Neural cell (in vitro differentiated cells): Measurements from ENCODE around the gene TXLNA. TPM values are rescaled to one million over a fixed set of nuclear protein-coding genes. Genes with fewer than 3 reads are reported as not detected.

Source experiments
- H2AFZ ChIP-seq: fragments of 200-600, 300-800 bp; sonication (generic), shearing (Covaris generic); 2 replicates; pipeline ENCODE4 v1.6.0; 2014; ENCODE audit warnings: low read depth, mild to moderate bottlenecking, antibody characterized with exemption, low read length, moderate library complexity
- H3F3A ChIP-seq: fragments of 200-600 bp; shearing (Covaris generic); 2 replicates; pipeline ENCODE4 v1.6.1; 2016; ENCODE audit warnings: mild to moderate bottlenecking, moderate library complexity, mixed read lengths, antibody characterized with exemption, low read length; ENCODE audit not compliant: insufficient read depth, poor library complexity, severe bottlenecking
- H3K27ac ChIP-seq: fragments of 200-600, 300-800 bp; sonication (generic), shearing (Covaris generic); 2 replicates; pipeline ENCODE4 v1.5.1; 2014; ENCODE audit warnings: mild to moderate bottlenecking, low read length, moderate library complexity
- H3K27me3 ChIP-seq: fragments of 300-800, 200-600 bp; sonication (generic), shearing (Covaris generic); 2 replicates; pipeline ENCODE4 v1.6.0; 2014; ENCODE audit warnings: mild to moderate bottlenecking, low read depth, low read length, moderate library complexity; ENCODE audit not compliant: insufficient read depth
- H3K36me3 ChIP-seq: fragments of 300-800, 200-600 bp; sonication (generic), shearing (Covaris generic); 2 replicates; pipeline ENCODE4 v1.5.1; 2014; ENCODE audit warnings: mild to moderate bottlenecking, antibody characterized with exemption, low read length, moderate library complexity; ENCODE audit not compliant: insufficient read depth
- H3K4me2 ChIP-seq: fragments of 300-800, 200-600 bp; sonication (generic), shearing (Covaris generic); 2 replicates; pipeline ENCODE4 v1.6.0; 2014; ENCODE audit warnings: mild to moderate bottlenecking, low read length
- H3K4me3 ChIP-seq: fragments of 300-800, 200-600 bp; sonication (generic), shearing (Covaris generic); 2 replicates; pipeline ENCODE4 v1.5.1; 2014; ENCODE audit warnings: mild to moderate bottlenecking, low read length, moderate library complexity
- H3K79me2 ChIP-seq: fragments of 200-600 bp; shearing (Covaris generic); replicated peaks from 2 replicates; pipeline ENCODE4 v1.6.0; 2014; ENCODE audit warnings: mild to moderate bottlenecking, low read length, moderate library complexity; ENCODE audit not compliant: insufficient read depth
- H3K9ac ChIP-seq: fragments of 300-800, 200-600 bp; sonication (generic), shearing (Covaris generic); 2 replicates; pipeline ENCODE4 v1.6.1; 2016; ENCODE audit warnings: mild to moderate bottlenecking, low read length, mixed read lengths
- H3K9me2 ChIP-seq: fragments of 200-600 bp; shearing (Covaris generic); 2 replicates; pipeline ENCODE4 v1.6.1; 2016; ENCODE audit warnings: mild to moderate bottlenecking, low read length, mixed read lengths; ENCODE audit not compliant: insufficient read depth
- H3K9me3 ChIP-seq: fragments of 200-600, 300-800 bp; sonication (generic), shearing (Covaris generic); 2 replicates; pipeline ENCODE4 v1.6.1; 2016; ENCODE audit warnings: mild to moderate bottlenecking, mixed run types, low read length, moderate library complexity, mixed read lengths
- H4K20me1 ChIP-seq: fragments of 200-600 bp; shearing (Covaris generic); 2 replicates; pipeline ENCODE4 v1.6.1; 2016; ENCODE audit warnings: mild to moderate bottlenecking, mixed run types; ENCODE audit not compliant: insufficient read depth
- CTCF ChIP-seq: fragments of 450-650 bp; IDR thresholded peaks from 2 replicates; pipeline ENCODE4 v1.5.1; 2014; ENCODE audit warnings: antibody characterized with exemption, mild to moderate bottlenecking, moderate library complexity; ENCODE audit not compliant: poor library complexity, severe bottlenecking
- EP300 ChIP-seq: fragments of 450-650 bp; conservative IDR thresholded peaks from 2 replicates; pipeline ENCODE4 v1.6.1; 2014; ENCODE audit warnings: antibody characterized with exemption, mild to moderate bottlenecking, moderate library complexity; ENCODE audit not compliant: poor library complexity, severe bottlenecking
- EZH2 ChIP-seq: fragments of 200-600, 300-800 bp; shearing (Covaris generic), sonication (generic); IDR thresholded peaks from 2 replicates; pipeline ENCODE4 v1.6.1; 2014; ENCODE audit warnings: antibody characterized with exemption, low read length, borderline replicate concordance, mild to moderate bottlenecking; ENCODE audit not compliant: insufficient read depth, poor library complexity, severe bottlenecking
- MXI1 ChIP-seq: fragments of 450-650 bp; conservative IDR thresholded peaks from 2 replicates; pipeline ENCODE4 v1.6.1; 2014; ENCODE audit warnings: antibody characterized with exemption, mild to moderate bottlenecking; ENCODE audit not compliant: poor library complexity, severe bottlenecking
- POLR2AphosphoS5 ChIP-seq: IDR thresholded peaks from 2 replicates; pipeline ENCODE4 v1.6.1; 2012
- RAD21 ChIP-seq: fragments of 450-650 bp; conservative IDR thresholded peaks from 2 replicates; pipeline ENCODE4 v1.6.1; 2014; ENCODE audit warnings: antibody characterized with exemption, mild to moderate bottlenecking, moderate library complexity
- REST ChIP-seq: IDR thresholded peaks from 2 replicates; pipeline ENCODE4 v1.6.1; 2012; ENCODE audit warnings: borderline replicate concordance
- SMC3 ChIP-seq: fragments of 450-650 bp; conservative IDR thresholded peaks from 2 replicates; pipeline ENCODE4 v1.6.1; 2014; ENCODE audit warnings: antibody characterized with exemption, mild to moderate bottlenecking, moderate library complexity; ENCODE audit not compliant: poor library complexity
- TAF1 ChIP-seq: IDR thresholded peaks from 2 replicates; pipeline ENCODE4 v1.6.1; 2012; ENCODE audit warnings: low read depth
- polyA plus RNA-seq: library from polyadenylated mRNA; depleted of rRNA; stranded (reverse); fragments of >200 nt; gene quantifications from 2 replicates; pipeline ENCODE4 v1.2.3, GENCODE V29; 2014

TXLNA gene
- polyA plus RNA-seq, 1 donor from 2014 or later = 34.5 TPM

GRCh38 chr1:32197074-32197473 is 17.6 kb downstream of the TXLNA start:
- TF ChIP-seq EZH2 = no peak
- no peaks in the 10 kb centered on the region for H3F3A ChIP-seq
- H4K20me1 ChIP-seq = no peaks in the 10 kb centered on the region
- no peaks in the 10 kb centered on the region for H3K9me2 ChIP-seq
- H3K36me3 ChIP-seq = peaks cover 8% of the 10 kb centered on the region
- no peak overlapping the region for H2AFZ ChIP-seq
- H3K79me2 ChIP-seq = no peaks in the 10 kb centered on the region
- H3K27ac ChIP-seq = no peak overlapping the region
- H3K27me3 ChIP-seq = no peaks in the 10 kb centered on the region
- H3K4me3 ChIP-seq = no peak overlapping the region
- H3K9ac ChIP-seq = no peak overlapping the region
- H3K4me2 ChIP-seq = no peak overlapping the region
- H3K9me3 ChIP-seq = no peaks in the 10 kb centered on the region

- Histone ChIP-seq H3K4me2 (no peak overlapping the region), H3K9ac (no peak overlapping the region), H3K27me3 (no peaks in the 10 kb centered on the region), H4K20me1 (no peaks in the 10 kb centered on the region), H3K9me2 (no peaks in the 10 kb centered on the region), H2AFZ (no peak overlapping the region), H3K9me3 (no peaks in the 10 kb centered on the region), H3K36me3 (peaks cover 5% of the 10 kb centered on the region), H3K79me2 (no peaks in the 10 kb centered on the region), H3K4me3 (no peak overlapping the region), H3K27ac (no peak overlapping the region), H3F3A (no peaks in the 10 kb centered on the region)
- TF ChIP-seq POLR2AphosphoS5 (no peak), EP300 (no peak), MXI1 (no peak)
Observed at GRCh38 chr1:32197837-32198236, 18.4 kb downstream of the TXLNA start.

GRCh38 chr1:32198237-32199042 is 19.0 kb downstream of the TXLNA start:
- Histone ChIP-seq H3K4me3 (peak overlapping the region; percentile 86), H3K27ac (peak overlapping the region; percentile 98), H2AFZ (no peak overlapping the region), H4K20me1 (no peaks in the 10 kb centered on the region), H3K9ac (peak overlapping the region; percentile 94), H3K27me3 (no peaks in the 10 kb centered on the region), H3K9me3 (no peaks in the 10 kb centered on the region), H3K4me2 (peak overlapping the region; percentile 93), H3K79me2 (no peaks in the 10 kb centered on the region), H3F3A (no peaks in the 10 kb centered on the region), H3K36me3 (no peaks in the 10 kb centered on the region), H3K9me2 (no peaks in the 10 kb centered on the region)
- TF ChIP-seq EZH2 = no peak
- no peak for TF ChIP-seq SMC3
- no peak for TF ChIP-seq EP300
- no peak for TF ChIP-seq RAD21
- no peak for TF ChIP-seq MXI1
- TF ChIP-seq POLR2AphosphoS5 = no peak
- TF ChIP-seq CTCF = no peak
- no peak for TF ChIP-seq TAF1
- TF ChIP-seq REST = no peak
